HepG2 (cell line): ENCODE results near the gene DUT. TPM values are rescaled to one million over a fixed set of nuclear protein-coding genes. Genes with fewer than 3 reads are reported as not detected.

Experiments
- CEBPG ChIP-seq: IDR thresholded peaks from 2 replicates; pipeline ENCODE4 v1.6.1; 2016
- CREM ChIP-seq, 2 experiments: sonication (generic) in 1 of 2; formaldehyde crosslinking in 1 of 2; IDR thresholded peaks; 2 replicates each; pipeline versions ENCODE4 v1.4.0 to v1.6.1; 2016 to 2020; ENCODE audit warnings: antibody characterized with exemption in 1 of 2, mild to moderate bottlenecking in 1 of 2, missing genetic modification reagents in 1 of 2
- DMAP1 ChIP-seq: IDR thresholded peaks from 2 replicates; pipeline ENCODE4 v1.6.1; 2016
- FOXM1 ChIP-seq: sonication (generic); formaldehyde crosslinking; IDR thresholded peaks from 2 replicates; pipeline ENCODE4 v1.5.0; 2020; ENCODE audit warnings: missing genetic modification reagents
- JUNB ChIP-seq: sonication (generic); formaldehyde crosslinking; IDR thresholded peaks from 2 replicates; pipeline ENCODE4 v1.8.0; 2022; ENCODE audit warnings: missing genetic modification reagents, mild to moderate bottlenecking, borderline replicate concordance
- KLF13 ChIP-seq: sonication (generic); formaldehyde crosslinking; IDR thresholded peaks from 2 replicates; pipeline ENCODE4 v1.4.0; 2020; ENCODE audit warnings: mild to moderate bottlenecking, missing genetic modification reagents
- MIER2 ChIP-seq: IDR thresholded peaks from 2 replicates; pipeline ENCODE4 v1.6.1; 2016; ENCODE audit warnings: missing biosample characterization, missing genetic modification reagents
- NCOA1 ChIP-seq: sonication (generic); formaldehyde crosslinking; IDR thresholded peaks from 2 replicates; pipeline ENCODE4 v1.9.0; 2021; ENCODE audit warnings: missing genetic modification reagents
- NFATC3 ChIP-seq: sonication (generic); formaldehyde crosslinking; IDR thresholded peaks from 2 replicates; pipeline ENCODE4 v1.5.1; 2020; ENCODE audit warnings: mild to moderate bottlenecking, missing genetic modification reagents
- NFE2L1 ChIP-seq: sonication (generic); formaldehyde crosslinking; IDR thresholded peaks from 2 replicates; pipeline ENCODE4 v1.4.0; 2020; ENCODE audit warnings: missing genetic modification reagents, mild to moderate bottlenecking, borderline replicate concordance
- NR0B2 ChIP-seq: sonication (generic); formaldehyde crosslinking; IDR thresholded peaks from 2 replicates; pipeline ENCODE4 v1.4.0; 2020; ENCODE audit warnings: mild to moderate bottlenecking, missing genetic modification reagents
- SP1 ChIP-seq, 2 experiments: fragments of 450-650 bp in 1 of 2; sonication (generic) in 1 of 2; formaldehyde crosslinking in 1 of 2; IDR thresholded peaks; 2 replicates each; pipeline versions ENCODE4 v1.4.0 to v1.6.1; 2016 to 2020; ENCODE audit warnings: missing genetic modification reagents in 1 of 2
- TBX3 ChIP-seq: fragments of 450-650 bp; IDR thresholded peaks from 2 replicates; pipeline ENCODE4 v1.6.1; 2017; ENCODE audit warnings: antibody characterized with exemption, mild to moderate bottlenecking, inconsistent platforms, borderline replicate concordance
- ZNF354B ChIP-seq: sonication (generic); formaldehyde crosslinking; IDR thresholded peaks from 2 replicates; pipeline ENCODE4 v1.8.0; 2022; ENCODE audit warnings: mild to moderate bottlenecking, missing genetic modification reagents
- ZNF619 ChIP-seq: sonication (generic); formaldehyde crosslinking; IDR thresholded peaks from 2 replicates; pipeline ENCODE4 v1.4.0; 2020; ENCODE audit warnings: mild to moderate bottlenecking, missing genetic modification reagents
- ZNF7 ChIP-seq: IDR thresholded peaks from 2 replicates; pipeline ENCODE4 v1.6.1; 2016; ENCODE audit warnings: missing biosample characterization, missing genetic modification reagents
- ZNF740 ChIP-seq: sonication (generic); formaldehyde crosslinking; IDR thresholded peaks from 2 replicates; pipeline ENCODE4 v1.4.0; 2020; ENCODE audit warnings: missing genetic modification reagents
- ZSCAN5A ChIP-seq: sonication (generic); formaldehyde crosslinking; IDR thresholded peaks from 2 replicates; pipeline ENCODE4 v1.8.0; 2022; ENCODE audit warnings: mild to moderate bottlenecking, missing genetic modification reagents, borderline replicate concordance
- polyA plus RNA-seq, 8 experiments: library from polyadenylated mRNA; depleted of rRNA in 3 of 8; stranded (reverse) in 7 of 8; unstranded in 1 of 8; fragments of >200 nt; fragmentation: Illumina TruSeq in 4 of 8; extraction: Trizol in 4 of 8; gene quantifications; 2 replicates each; pipeline versions ENCODE4 v1.2.1 to v1.2.3, GENCODE V29; 2011 to 2016; ENCODE audit warnings: low read depth in 4 of 8, missing spikeins in 1 of 8, mixed read lengths in 1 of 8; ENCODE audit not compliant: insufficient read depth in 1 of 8
- total RNA-seq, 5 experiments: library from RNA; depleted of rRNA; stranded (reverse); fragments of >200 nt; fragmentation: Illumina TruSeq; extraction: Trizol; gene quantifications; 2 replicates each; pipeline ENCODE4 v1.2.3, GENCODE V29; 2016; ENCODE audit warnings: low read depth in 1 of 5
- TF ChIP-seq, protein P1 (sequence below): fragments of 450-650 bp; IDR thresholded peaks from 2 replicates; pipeline ENCODE4 v1.6.1; 2016
- TF ChIP-seq, protein P2 (sequence below): sonication (generic); formaldehyde crosslinking; IDR thresholded peaks from 2 replicates; pipeline ENCODE4 v1.5.0; 2020; ENCODE audit warnings: missing genetic modification reagents
- TF ChIP-seq, protein P3 (sequence below): sonication (generic); formaldehyde crosslinking; IDR thresholded peaks from 2 replicates; pipeline ENCODE4 v1.4.0; 2020; ENCODE audit warnings: missing genetic modification reagents
- TF ChIP-seq, protein P4 (sequence below): sonication (generic); formaldehyde crosslinking; IDR thresholded peaks from 2 replicates; pipeline ENCODE4 v1.4.0; 2020; ENCODE audit warnings: missing genetic modification reagents

Gene DUT
- total and polyA plus RNA-seq, 2 of the 13 experiments (the other 11 are each of a cell fraction or from before 2014, with no cell fraction given): 36.7 to 131 TPM

DNA sequence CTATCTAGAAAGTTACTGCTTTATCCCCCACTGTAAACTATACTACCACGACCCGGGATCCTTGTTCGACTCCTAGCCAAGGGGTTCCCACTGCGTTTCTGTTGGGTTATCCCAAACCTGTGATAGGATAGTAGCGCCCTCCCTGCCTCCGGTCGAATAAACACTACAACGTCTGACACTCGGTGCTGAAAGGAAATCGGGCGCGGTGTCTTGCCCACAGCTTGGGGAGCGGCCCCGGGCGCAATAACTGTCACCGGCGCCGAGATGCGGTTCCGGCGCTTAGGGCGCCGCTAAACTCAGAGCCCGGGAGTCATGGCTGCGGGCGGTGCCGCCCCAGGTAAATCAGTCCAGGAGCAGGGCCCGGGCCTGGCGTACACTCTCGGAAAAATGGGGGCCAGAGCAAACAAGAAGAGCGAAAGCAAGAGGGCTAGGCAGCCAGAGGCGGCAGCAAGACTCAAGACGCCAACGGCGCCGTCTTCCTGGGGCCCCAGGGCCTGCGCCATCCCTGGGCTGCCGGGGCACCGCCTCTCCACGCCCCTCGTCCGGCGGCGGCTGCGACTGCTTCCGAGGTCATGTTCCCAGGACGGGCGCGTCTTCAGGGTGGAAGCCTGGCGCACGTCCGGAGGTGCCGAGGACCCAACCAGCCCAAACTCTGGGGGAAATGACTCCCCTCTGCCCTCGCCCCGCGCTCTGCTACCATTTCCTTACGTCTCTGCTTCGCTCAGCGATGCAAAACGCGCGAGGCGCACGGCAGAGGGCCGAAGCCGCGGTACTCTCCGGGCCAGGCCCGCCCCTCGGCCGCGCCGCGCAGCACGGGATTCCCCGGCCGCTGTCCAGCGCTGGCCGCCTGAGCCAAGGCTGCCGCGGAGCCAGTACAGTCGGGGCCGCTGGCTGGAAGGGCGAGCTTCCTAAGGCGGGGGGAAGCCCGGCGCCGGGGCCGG lies at the start of gene DUT (continued):
- TF ChIP-seq TBX3 (no peak), ZNF740 (CRISPR knock-in tag) (no peak), NR0B2 (peak; percentile 59; the same call in 1 of the 2 replicates), SP1 (IDR thresholded peaks at IDR 0.05) (no peak), SP1 (CRISPR knock-in tag; IDR thresholded peaks at IDR 0.05) (no peak), JUNB (CRISPR knock-in tag) (no peak), ZNF7 (CRISPR knock-in tag) (no peak), FOXM1 (CRISPR knock-in tag) (no peak), ZNF619 (CRISPR knock-in tag) (no peak), CEBPG (CRISPR knock-in tag) (no peak), NFATC3 (CRISPR knock-in tag) (no peak), ZSCAN5A (CRISPR knock-in tag) (0 out of 2 replicates have a peak, but pooled peaks have one; percentile 18), NCOA1 (CRISPR knock-in tag) (peak; percentile 30; the same call in 1 of the 2 replicates), DMAP1 (peak; percentile 49; the same call in 1 of the 2 replicates), MIER2 (CRISPR knock-in tag) (0 out of 2 replicates have a peak, but pooled peaks have one; percentile 65), ZNF354B (no peak), NFE2L1 (CRISPR knock-in tag) (no peak), KLF13 (CRISPR knock-in tag) (peak; percentile 46; the same call in 1 of the 2 replicates), CREM (IDR thresholded peaks at IDR 0.05) (0 out of 2 replicates have a peak, but pooled peaks have one; percentile 18), CREM (CRISPR knock-in tag; IDR thresholded peaks at IDR 0.05) (no peak)
- TF ChIP-seq, protein P1, sequence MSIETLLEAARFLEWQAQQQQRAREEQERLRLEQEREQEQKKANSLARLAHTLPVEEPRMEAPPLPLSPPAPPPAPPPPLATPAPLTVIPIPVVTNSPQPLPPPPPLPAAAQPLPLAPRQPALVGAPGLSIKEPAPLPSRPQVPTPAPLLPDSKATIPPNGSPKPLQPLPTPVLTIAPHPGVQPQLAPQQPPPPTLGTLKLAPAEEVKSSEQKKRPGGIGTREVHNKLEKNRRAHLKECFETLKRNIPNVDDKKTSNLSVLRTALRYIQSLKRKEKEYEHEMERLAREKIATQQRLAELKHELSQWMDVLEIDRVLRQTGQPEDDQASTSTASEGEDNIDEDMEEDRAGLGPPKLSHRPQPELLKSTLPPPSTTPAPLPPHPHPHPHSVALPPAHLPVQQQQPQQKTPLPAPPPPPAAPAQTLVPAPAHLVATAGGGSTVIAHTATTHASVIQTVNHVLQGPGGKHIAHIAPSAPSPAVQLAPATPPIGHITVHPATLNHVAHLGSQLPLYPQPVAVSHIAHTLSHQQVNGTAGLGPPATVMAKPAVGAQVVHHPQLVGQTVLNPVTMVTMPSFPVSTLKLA: no peak
- TF ChIP-seq, protein P2, sequence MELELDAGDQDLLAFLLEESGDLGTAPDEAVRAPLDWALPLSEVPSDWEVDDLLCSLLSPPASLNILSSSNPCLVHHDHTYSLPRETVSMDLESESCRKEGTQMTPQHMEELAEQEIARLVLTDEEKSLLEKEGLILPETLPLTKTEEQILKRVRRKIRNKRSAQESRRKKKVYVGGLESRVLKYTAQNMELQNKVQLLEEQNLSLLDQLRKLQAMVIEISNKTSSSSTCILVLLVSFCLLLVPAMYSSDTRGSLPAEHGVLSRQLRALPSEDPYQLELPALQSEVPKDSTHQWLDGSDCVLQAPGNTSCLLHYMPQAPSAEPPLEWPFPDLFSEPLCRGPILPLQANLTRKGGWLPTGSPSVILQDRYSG (CRISPR knock-in tag): peak; percentile 40; the same call in 1 of the 2 replicates
- TF ChIP-seq, protein P3, sequence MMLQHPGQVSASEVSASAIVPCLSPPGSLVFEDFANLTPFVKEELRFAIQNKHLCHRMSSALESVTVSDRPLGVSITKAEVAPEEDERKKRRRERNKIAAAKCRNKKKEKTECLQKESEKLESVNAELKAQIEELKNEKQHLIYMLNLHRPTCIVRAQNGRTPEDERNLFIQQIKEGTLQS (CRISPR knock-in tag): no peak
- TF ChIP-seq, protein P4, sequence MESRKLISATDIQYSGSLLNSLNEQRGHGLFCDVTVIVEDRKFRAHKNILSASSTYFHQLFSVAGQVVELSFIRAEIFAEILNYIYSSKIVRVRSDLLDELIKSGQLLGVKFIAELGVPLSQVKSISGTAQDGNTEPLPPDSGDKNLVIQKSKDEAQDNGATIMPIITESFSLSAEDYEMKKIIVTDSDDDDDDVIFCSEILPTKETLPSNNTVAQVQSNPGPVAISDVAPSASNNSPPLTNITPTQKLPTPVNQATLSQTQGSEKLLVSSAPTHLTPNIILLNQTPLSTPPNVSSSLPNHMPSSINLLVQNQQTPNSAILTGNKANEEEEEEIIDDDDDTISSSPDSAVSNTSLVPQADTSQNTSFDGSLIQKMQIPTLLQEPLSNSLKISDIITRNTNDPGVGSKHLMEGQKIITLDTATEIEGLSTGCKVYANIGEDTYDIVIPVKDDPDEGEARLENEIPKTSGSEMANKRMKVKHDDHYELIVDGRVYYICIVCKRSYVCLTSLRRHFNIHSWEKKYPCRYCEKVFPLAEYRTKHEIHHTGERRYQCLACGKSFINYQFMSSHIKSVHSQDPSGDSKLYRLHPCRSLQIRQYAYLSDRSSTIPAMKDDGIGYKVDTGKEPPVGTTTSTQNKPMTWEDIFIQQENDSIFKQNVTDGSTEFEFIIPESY (CRISPR knock-in tag): no peak
